K562 (cell line): ENCODE measurements around the gene SURF4. TPM values are rescaled to one million over a fixed set of nuclear protein-coding genes. Genes with fewer than 3 reads are reported as not detected.

Experiments
- ATAC-seq: fragments of 200-7000 bp; cut with Tn5 transposase; 3 replicates; pipeline ENCODE4 v1.9.1; 2020; ENCODE audit warnings: moderate library complexity
- BruUV-seq: library from RNA; stranded (reverse); fragments of 400-500 nt; replicated peaks from 2 replicates; lab custom pipeline; 2021; lab: Mats Ljungman, UMichigan
- CTCF ChIA-PET: fragments of 300-600 bp; formaldehyde crosslinking; extraction: SDS; loops from one replicate; lab custom pipeline; 2021; ENCODE audit warnings: low intra/inter-chr PET ratio; lab: Yijun Ruan, JAX
- POLR2A ChIA-PET: fragments of 300-600, 350-650 bp; sonication (Branson Sonifier 250); formaldehyde crosslinking; extraction: SDS; loops from one replicate; lab custom pipeline; 2021; ENCODE audit warnings: antibody characterized with exemption, inconsistent platforms; lab: Yijun Ruan, JAX
- DNase-seq, 4 experiments: peaks; one replicate each; pipeline versions ENCODE4 v3.0.0 to v3.0.0-alpha.2; 2011 to 2018; ENCODE audit warnings: low spot score in 3 of 4, mixed read lengths in 3 of 4; ENCODE audit errors: extremely low read depth in 1 of 4
- FAIRE-seq: peaks from 2 replicates; lab custom pipeline; 2011; peaks lifted over from hg19 to GRCh38; lab: Jason Lieb, UNC
- H2AFZ ChIP-seq: 2 replicates; pipeline ENCODE4 v1.6.0; 2011; ENCODE audit warnings: low read depth, low read length, control low read depth, inconsistent platforms
- H3K27ac ChIP-seq: fragments of 200-600 bp; 3 replicates; pipeline ENCODE4 v1.8.0; 2011; ENCODE audit warnings: low read depth, mild to moderate bottlenecking, control low read depth, inconsistent platforms, low read length, moderate library complexity, mixed read lengths; ENCODE audit errors: extremely low read depth
- H3K27me3 ChIP-seq, 2 experiments: fragments of 300-600 bp in 1 of 2; 2 replicates in 1 of 2; 3 replicates in 1 of 2; pipeline versions ENCODE4 v1.6.0 to v1.8.0; 2011; ENCODE audit warnings: inconsistent platforms in 2 of 2, low read length in 2 of 2, mild to moderate bottlenecking in 1 of 2, mixed read lengths in 1 of 2, moderate library complexity in 1 of 2; ENCODE audit not compliant: control insufficient read depth in 2 of 2, insufficient read depth in 2 of 2
- H3K36me3 ChIP-seq: fragments of 300-600 bp; 3 replicates; pipeline ENCODE4 v1.8.0; 2011; ENCODE audit warnings: mild to moderate bottlenecking, low read length, inconsistent platforms; ENCODE audit not compliant: control insufficient read depth, insufficient read depth
- H3K4me1 ChIP-seq, 2 experiments: fragments of 200-600 bp in 1 of 2; replicated peaks in 1 of 2; 2 replicates in 1 of 2; 3 replicates in 1 of 2; pipeline versions ENCODE4 v1.5.1 to v1.8.0; 2011; ENCODE audit warnings: inconsistent platforms in 2 of 2, low read length in 2 of 2, mild to moderate bottlenecking in 1 of 2, mixed read lengths in 1 of 2, moderate library complexity in 1 of 2; ENCODE audit not compliant: control insufficient read depth in 2 of 2, insufficient read depth in 2 of 2
- H3K4me2 ChIP-seq: 2 replicates; pipeline ENCODE4 v1.6.1; 2011; ENCODE audit warnings: low read length, control low read depth, inconsistent platforms, mixed read lengths; ENCODE audit not compliant: insufficient read depth
- H3K4me3 ChIP-seq: fragments of 200-600 bp; sonication (generic), shearing (Covaris generic); 2 replicates; pipeline ENCODE4 v1.5.1; 2016; ENCODE audit warnings: control low read depth, inconsistent platforms
- H3K79me2 ChIP-seq: fragments of 200-600 bp; 3 replicates; pipeline ENCODE4 v1.8.0; 2011; ENCODE audit warnings: low read length, inconsistent platforms; ENCODE audit not compliant: control insufficient read depth, insufficient read depth
- H3K9ac ChIP-seq, 2 experiments: 2 replicates each; pipeline versions ENCODE4 v1.6.0 to v1.6.1; 2011; ENCODE audit warnings: low read depth in 2 of 2, low read length in 2 of 2, control low read depth in 1 of 2, inconsistent platforms in 1 of 2, mild to moderate bottlenecking in 1 of 2, mixed read lengths in 1 of 2; ENCODE audit not compliant: insufficient read depth in 1 of 2
- H3K9me1 ChIP-seq: one replicate; pipeline ENCODE4 v1.6.0; 2011; ENCODE audit warnings: inconsistent platforms, mild to moderate bottlenecking, low read length, moderate library complexity; ENCODE audit not compliant: control insufficient read depth, insufficient read depth
- H3K9me3 ChIP-seq: replicated peaks from 2 replicates; pipeline ENCODE4 v1.5.1; 2011; ENCODE audit warnings: low read depth, low read length, inconsistent platforms; ENCODE audit not compliant: control insufficient read depth, insufficient read depth
- H4K20me1 ChIP-seq: replicated peaks from 2 replicates; pipeline ENCODE4 v1.6.1; 2011; ENCODE audit warnings: low read length, inconsistent platforms, mixed read lengths; ENCODE audit not compliant: control insufficient read depth, insufficient read depth
- CBX1 ChIP-seq: sonication (generic); IDR thresholded peaks from 2 replicates; pipeline ENCODE4 v1.6.1; 2016; ENCODE audit warnings: antibody characterized with exemption, low read depth, mild to moderate bottlenecking
- PRDM10 ChIP-seq: fragments of 450-650 bp; IDR thresholded peaks from 2 replicates; pipeline ENCODE4 v1.6.1; 2018; ENCODE audit not compliant: partially characterized antibody
- ZNF589 ChIP-seq: fragments of 200-800 bp; sonication (Bioruptor generic); IDR thresholded peaks from 2 replicates; pipeline ENCODE4 v1.6.1; 2016; ENCODE audit warnings: low read depth, missing genetic modification characterization, missing compliant biosample characterization
- ZNF655 ChIP-seq: fragments of 250-450 bp; sonication (Bioruptor Pico); IDR thresholded peaks from 2 replicates; pipeline ENCODE4 v1.5.0; 2021
- WGBS: fragments of 100-300 bp; shearing (Covaris generic); methylation state at CpG from one replicate; pipeline ENCODE4 v1.1.6; 2016; ENCODE audit warnings: low coverage, mixed read lengths; ENCODE audit not compliant: insufficient coverage; ENCODE audit errors: missing lambda C conversion rate; 5-methylcytosine and 5-hydroxymethylcytosine counted together
- in situ Hi-C: fragments of 300-500 bp; cut with MboI; formaldehyde crosslinking; loops from 4 replicates; pipeline ENCODE4 v1.15.0; 2018; ENCODE audit warnings: inconsistent platforms, mixed read lengths
- intact Hi-C: fragments of 100-400 bp; cut with micrococcal nuclease; formaldehyde crosslinking; loops from 2 replicates; pipeline ENCODE4 v1.14.2; 2022
- polyA plus RNA-seq, 8 experiments: library from polyadenylated mRNA; depleted of rRNA in 4 of 8; stranded (reverse) in 5 of 8; unstranded in 3 of 8; fragments of >200 nt; fragmentation: Nextera tagmentation in 2 of 8; fragmentation: Illumina TruSeq in 1 of 8; extraction: Ambion mirVana in 2 of 8; extraction: Trizol in 1 of 8; gene quantifications; 2 replicates each; pipeline versions ENCODE4 v1.2.1 to v1.2.3, GENCODE V29; 2011 to 2014; ENCODE audit warnings: inconsistent platforms in 1 of 8, missing spikeins in 1 of 8
- total RNA-seq, 7 experiments: library from RNA; depleted of rRNA in 6 of 7; stranded (reverse); fragments of >200 nt in 6 of 7; fragmentation: Illumina TruSeq in 2 of 7; extraction: Trizol in 2 of 7; gene quantifications; 2 replicates each; pipeline versions ENCODE4 v1.2.1 to v1.2.3, GENCODE V29; 2011 to 2021; ENCODE audit warnings: low replicate concordance in 1 of 7

SURF4 gene
- total and polyA plus RNA-seq, 9 of the 15 experiments (the other 6 are each of a cell fraction or from before 2014, with no cell fraction given), result 8.4 to 176 (median 130) TPM

GRCh38 chr9:133387680-133388079 is 11.8 kb upstream of the SURF4 start:
- Histone ChIP-seq H3K27ac (no peak overlapping the region), H3K79me2 (no peaks in the 10 kb centered on the region), H2AFZ (no peak overlapping the region), H3K4me2 (no peak overlapping the region), H3K9me3 (peaks cover 5% of the 10 kb centered on the region), H3K4me3 (no peak overlapping the region), H3K36me3 (no peaks in the 10 kb centered on the region), H3K27me3 (peaks cover 29 to 55% of the 10 kb centered on the region in 2 experiments; a peak in 4 of 5 replicates), H3K9me1 (no peaks in the 10 kb centered on the region), H3K9ac (no peak overlapping the region), H3K4me1 (peaks cover 0 to 17% of the 10 kb centered on the region in 2 experiments; a peak in 2 of 5 replicates), H4K20me1 (no peaks in the 10 kb centered on the region; the same call in 1 of the 2 replicates)
- POLR2A ChIA-PET, result interaction anchor here (2.3 to 2.9 kb wide), 2 partner anchors 10 to 11 kb away, joined by 7 to 13 read pairs; partner anchors contain the start of gene STKLD1
- FAIRE-seq, result no peak
- intact Hi-C loops (no loop called here), in situ Hi-C loops (no loop called here)
- no TSS peak for BruUV-seq
- no peak for ATAC-seq
- TF ChIP-seq PRDM10 (peak; percentile 83), CBX1 (no peak), ZNF589 (no peak), ZNF655 (CRISPR knock-in tag) (no peak)
- 6% methylated on average over 9 of the region's 9 CpGs for WGBS
- CTCF ChIA-PET, result no interaction called here
- no peak for DNase-seq
